SK-N-SH treated with all-trans-retinoic acid at 6 μM for 48 hours (cell line): ENCODE measurements around the gene GNPTG.

Experiments
- ATAC-seq: fragments of 200-7000 bp; cut with Tn5 transposase; 3 replicates; pipeline ENCODE4 v1.9.1; 2020; ENCODE audit warnings: mild to moderate bottlenecking, moderate library complexity
- ARNTL ChIP-seq: fragments of 450-650 bp; formaldehyde crosslinking; IDR thresholded peaks from 2 replicates; pipeline ENCODE4 v1.5.0; 2020; ENCODE audit warnings: low read depth, mild to moderate bottlenecking, moderate library complexity, borderline replicate concordance
- BACH2 ChIP-seq: fragments of 250-450 bp; sonication (Bioruptor Pico); IDR thresholded peaks from 2 replicates; pipeline ENCODE4 v1.9.0; 2021; ENCODE audit warnings: mild to moderate bottlenecking, borderline replicate concordance
- CREB5 ChIP-seq: fragments of 250-450 bp; sonication (Bioruptor Pico); IDR thresholded peaks from 2 replicates; pipeline ENCODE4 v1.5.1; 2020; ENCODE audit warnings: low read depth, mild to moderate bottlenecking, moderate library complexity
- CSDC2 ChIP-seq: fragments of 250-450 bp; sonication (Bioruptor Pico); IDR thresholded peaks from 2 replicates; pipeline ENCODE4 v1.5.0; 2020; ENCODE audit warnings: mild to moderate bottlenecking, moderate library complexity
- ESRRG ChIP-seq: fragments of 250-450 bp; sonication (Bioruptor Pico); IDR thresholded peaks from 2 replicates; pipeline ENCODE4 v1.6.1; 2021; ENCODE audit warnings: mild to moderate bottlenecking
- ISL1 ChIP-seq: fragments of 250-450 bp; sonication (Bioruptor Pico); IDR thresholded peaks from 2 replicates; pipeline ENCODE4 v2.1.2; 2022; ENCODE audit warnings: mild to moderate bottlenecking, moderate library complexity
- OSR1 ChIP-seq: fragments of 250-450 bp; sonication (Bioruptor Pico); IDR thresholded peaks from 2 replicates; pipeline ENCODE4 v1.8.0; 2022; ENCODE audit warnings: moderate library complexity, mild to moderate bottlenecking, inconsistent platforms
- POU6F1 ChIP-seq: fragments of 250-450 bp; sonication (Bioruptor Pico); IDR thresholded peaks from 2 replicates; pipeline ENCODE4 v1.8.0; 2021; ENCODE audit warnings: low read depth, mild to moderate bottlenecking, moderate library complexity, borderline replicate concordance
- PPARA ChIP-seq: fragments of 250-450 bp; sonication (Bioruptor Pico); IDR thresholded peaks from 2 replicates; pipeline ENCODE4 v1.5.0; 2020; ENCODE audit warnings: mild to moderate bottlenecking, borderline replicate concordance
- SNAI2 ChIP-seq: fragments of 250-450 bp; sonication (Bioruptor Pico); IDR thresholded peaks from 2 replicates; pipeline ENCODE4 v1.5.0; 2020; ENCODE audit warnings: mild to moderate bottlenecking, moderate library complexity
- TCF4 ChIP-seq: fragments of 250-450 bp; sonication (Bioruptor Pico); IDR thresholded peaks from 2 replicates; pipeline ENCODE4 v1.8.0; 2021; ENCODE audit warnings: mild to moderate bottlenecking, moderate library complexity, borderline replicate concordance
- TOX ChIP-seq: fragments of 250-450 bp; sonication (Bioruptor Pico); IDR thresholded peaks from 2 replicates; pipeline ENCODE4 v1.8.0; 2021; ENCODE audit warnings: mild to moderate bottlenecking, moderate library complexity, borderline replicate concordance
- ZC3H10 ChIP-seq: fragments of 250-450 bp; sonication (Bioruptor Pico); IDR thresholded peaks from 2 replicates; pipeline ENCODE4 v1.5.1; 2021; ENCODE audit warnings: mild to moderate bottlenecking, moderate library complexity
- ZFP3 ChIP-seq: fragments of 250-450 bp; sonication (Bioruptor Pico); IDR thresholded peaks from 2 replicates; pipeline ENCODE4 v1.5.0; 2020; ENCODE audit warnings: mild to moderate bottlenecking, moderate library complexity
- ZFP30 ChIP-seq: fragments of 450-650 bp; formaldehyde crosslinking; IDR thresholded peaks from 2 replicates; pipeline ENCODE4 v1.5.0; 2022; ENCODE audit warnings: mild to moderate bottlenecking, moderate library complexity
- ZNF565 ChIP-seq: fragments of 450-650 bp; formaldehyde crosslinking; conservative IDR thresholded peaks from 2 replicates; pipeline ENCODE4 v1.5.0; 2020; ENCODE audit warnings: low read depth, mild to moderate bottlenecking, moderate library complexity
- ZNF70 ChIP-seq: fragments of 450-650 bp; formaldehyde crosslinking; IDR thresholded peaks from 2 replicates; pipeline ENCODE4 v1.5.0; 2020; ENCODE audit warnings: mild to moderate bottlenecking, moderate library complexity
- ZNF8 ChIP-seq: fragments of 450-650 bp; formaldehyde crosslinking; IDR thresholded peaks from 2 replicates; pipeline ENCODE4 v1.5.0; 2020; ENCODE audit warnings: mild to moderate bottlenecking, moderate library complexity
- TF ChIP-seq, protein P1 (sequence below): fragments of 250-450 bp; sonication (Bioruptor Pico); IDR thresholded peaks from 2 replicates; pipeline ENCODE4 v1.5.0; 2020; ENCODE audit warnings: mild to moderate bottlenecking, moderate library complexity
- TF ChIP-seq, protein P2 (sequence below): fragments of 250-450 bp; sonication (Bioruptor Pico); IDR thresholded peaks from 2 replicates; pipeline ENCODE4 v1.8.0; 2020; ENCODE audit warnings: mild to moderate bottlenecking, moderate library complexity, borderline replicate concordance
- TF ChIP-seq, protein P3 (sequence below): fragments of 250-450 bp; sonication (Bioruptor Pico); IDR thresholded peaks from 2 replicates; pipeline ENCODE4 v1.5.1; 2021; ENCODE audit warnings: mild to moderate bottlenecking, moderate library complexity

The GNPTG gene

DNA sequence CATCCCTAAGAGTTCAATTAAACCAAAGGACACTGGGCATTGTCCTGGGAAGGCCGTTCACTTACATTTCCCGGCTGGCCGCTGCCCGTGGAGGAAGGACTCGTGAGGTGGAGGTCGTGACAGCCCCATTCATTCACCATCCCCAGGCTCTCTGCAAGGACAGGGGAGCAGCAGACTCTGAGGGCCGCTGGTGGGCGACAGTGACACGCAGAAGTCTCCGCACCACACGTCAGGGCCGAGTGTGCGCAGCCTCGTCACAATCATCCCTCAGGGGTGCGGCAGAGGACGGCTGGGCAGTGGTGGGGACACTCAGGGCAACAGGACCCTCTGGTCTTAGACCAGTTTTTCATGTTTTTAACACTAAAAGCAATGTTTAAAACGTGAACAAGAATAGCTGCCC is 41.1 kb downstream of the GNPTG start:
- no peak for ATAC-seq
- no peak for TF ChIP-seq BACH2
- TF ChIP-seq ZNF8 (CRISPR knock-in tag): no peak
- no peak for TF ChIP-seq TCF4 (CRISPR knock-in tag)
- TF ChIP-seq ISL1 (CRISPR knock-in tag): no peak
- TF ChIP-seq, protein P1, sequence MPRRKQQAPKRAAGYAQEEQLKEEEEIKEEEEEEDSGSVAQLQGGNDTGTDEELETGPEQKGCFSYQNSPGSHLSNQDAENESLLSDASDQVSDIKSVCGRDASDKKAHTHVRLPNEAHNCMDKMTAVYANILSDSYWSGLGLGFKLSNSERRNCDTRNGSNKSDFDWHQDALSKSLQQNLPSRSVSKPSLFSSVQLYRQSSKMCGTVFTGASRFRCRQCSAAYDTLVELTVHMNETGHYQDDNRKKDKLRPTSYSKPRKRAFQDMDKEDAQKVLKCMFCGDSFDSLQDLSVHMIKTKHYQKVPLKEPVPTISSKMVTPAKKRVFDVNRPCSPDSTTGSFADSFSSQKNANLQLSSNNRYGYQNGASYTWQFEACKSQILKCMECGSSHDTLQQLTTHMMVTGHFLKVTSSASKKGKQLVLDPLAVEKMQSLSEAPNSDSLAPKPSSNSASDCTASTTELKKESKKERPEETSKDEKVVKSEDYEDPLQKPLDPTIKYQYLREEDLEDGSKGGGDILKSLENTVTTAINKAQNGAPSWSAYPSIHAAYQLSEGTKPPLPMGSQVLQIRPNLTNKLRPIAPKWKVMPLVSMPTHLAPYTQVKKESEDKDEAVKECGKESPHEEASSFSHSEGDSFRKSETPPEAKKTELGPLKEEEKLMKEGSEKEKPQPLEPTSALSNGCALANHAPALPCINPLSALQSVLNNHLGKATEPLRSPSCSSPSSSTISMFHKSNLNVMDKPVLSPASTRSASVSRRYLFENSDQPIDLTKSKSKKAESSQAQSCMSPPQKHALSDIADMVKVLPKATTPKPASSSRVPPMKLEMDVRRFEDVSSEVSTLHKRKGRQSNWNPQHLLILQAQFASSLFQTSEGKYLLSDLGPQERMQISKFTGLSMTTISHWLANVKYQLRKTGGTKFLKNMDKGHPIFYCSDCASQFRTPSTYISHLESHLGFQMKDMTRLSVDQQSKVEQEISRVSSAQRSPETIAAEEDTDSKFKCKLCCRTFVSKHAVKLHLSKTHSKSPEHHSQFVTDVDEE (CRISPR knock-in tag): no peak
- TF ChIP-seq ARNTL: no peak
- no peak for TF ChIP-seq PPARA (CRISPR knock-in tag)
- TF ChIP-seq OSR1 (CRISPR knock-in tag): no peak
- TF ChIP-seq TOX: no peak
- no peak for TF ChIP-seq ZFP30 (CRISPR knock-in tag)
- TF ChIP-seq ZNF565: no peak
- TF ChIP-seq ZNF70 (CRISPR knock-in tag): no peak
- no peak for TF ChIP-seq ESRRG (CRISPR knock-in tag)
- TF ChIP-seq SNAI2 (CRISPR knock-in tag): no peak
- TF ChIP-seq CSDC2 (CRISPR knock-in tag): no peak
- TF ChIP-seq, protein P2, sequence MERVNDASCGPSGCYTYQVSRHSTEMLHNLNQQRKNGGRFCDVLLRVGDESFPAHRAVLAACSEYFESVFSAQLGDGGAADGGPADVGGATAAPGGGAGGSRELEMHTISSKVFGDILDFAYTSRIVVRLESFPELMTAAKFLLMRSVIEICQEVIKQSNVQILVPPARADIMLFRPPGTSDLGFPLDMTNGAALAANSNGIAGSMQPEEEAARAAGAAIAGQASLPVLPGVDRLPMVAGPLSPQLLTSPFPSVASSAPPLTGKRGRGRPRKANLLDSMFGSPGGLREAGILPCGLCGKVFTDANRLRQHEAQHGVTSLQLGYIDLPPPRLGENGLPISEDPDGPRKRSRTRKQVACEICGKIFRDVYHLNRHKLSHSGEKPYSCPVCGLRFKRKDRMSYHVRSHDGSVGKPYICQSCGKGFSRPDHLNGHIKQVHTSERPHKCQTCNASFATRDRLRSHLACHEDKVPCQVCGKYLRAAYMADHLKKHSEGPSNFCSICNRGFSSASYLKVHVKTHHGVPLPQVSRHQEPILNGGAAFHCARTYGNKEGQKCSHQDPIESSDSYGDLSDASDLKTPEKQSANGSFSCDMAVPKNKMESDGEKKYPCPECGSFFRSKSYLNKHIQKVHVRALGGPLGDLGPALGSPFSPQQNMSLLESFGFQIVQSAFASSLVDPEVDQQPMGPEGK (CRISPR knock-in tag): no peak

GRCh38 chr16:1393613-1394176 is 42.0 kb downstream of the GNPTG start:
- no peak for ATAC-seq
- TF ChIP-seq BACH2 (no peak), ISL1 (CRISPR knock-in tag) (no peak), ZC3H10 (CRISPR knock-in tag) (no peak), ZNF8 (CRISPR knock-in tag) (no peak), SNAI2 (CRISPR knock-in tag) (no peak), ARNTL (no peak), OSR1 (CRISPR knock-in tag) (no peak), PPARA (CRISPR knock-in tag) (no peak), CREB5 (CRISPR knock-in tag) (no peak), TOX (no peak), ESRRG (CRISPR knock-in tag) (no peak), ZNF70 (CRISPR knock-in tag) (no peak), TCF4 (CRISPR knock-in tag) (no peak), ZFP3 (CRISPR knock-in tag) (no peak), POU6F1 (no peak), CSDC2 (CRISPR knock-in tag) (no peak), ZFP30 (CRISPR knock-in tag) (no peak)
- TF ChIP-seq, protein P1 (CRISPR knock-in tag): no peak
- TF ChIP-seq, protein P2 (CRISPR knock-in tag): no peak
- TF ChIP-seq, protein P3, sequence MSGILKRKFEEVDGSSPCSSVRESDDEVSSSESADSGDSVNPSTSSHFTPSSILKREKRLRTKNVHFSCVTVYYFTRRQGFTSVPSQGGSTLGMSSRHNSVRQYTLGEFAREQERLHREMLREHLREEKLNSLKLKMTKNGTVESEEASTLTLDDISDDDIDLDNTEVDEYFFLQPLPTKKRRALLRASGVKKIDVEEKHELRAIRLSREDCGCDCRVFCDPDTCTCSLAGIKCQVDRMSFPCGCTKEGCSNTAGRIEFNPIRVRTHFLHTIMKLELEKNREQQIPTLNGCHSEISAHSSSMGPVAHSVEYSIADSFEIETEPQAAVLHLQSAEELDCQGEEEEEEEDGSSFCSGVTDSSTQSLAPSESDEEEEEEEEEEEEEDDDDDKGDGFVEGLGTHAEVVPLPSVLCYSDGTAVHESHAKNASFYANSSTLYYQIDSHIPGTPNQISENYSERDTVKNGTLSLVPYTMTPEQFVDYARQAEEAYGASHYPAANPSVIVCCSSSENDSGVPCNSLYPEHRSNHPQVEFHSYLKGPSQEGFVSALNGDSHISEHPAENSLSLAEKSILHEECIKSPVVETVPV (CRISPR knock-in tag): no peak
